Progenitor cell of endocrine pancreas (in vitro differentiated cells): ENCODE results near the gene SCAPER. TPM values are rescaled to one million over a fixed set of nuclear protein-coding genes. Genes with fewer than 3 reads are reported as not detected.

Source experiments
- DNase-seq: peaks from one replicate; pipeline ENCODE4 v3.0.0; 2021; ENCODE audit warnings: low spot score; ENCODE audit not compliant: unreplicated experiment
- H3K27ac Mint-ChIP-seq: 2 replicates; pipeline ENCODE4 v1.8.0; 2021; ENCODE audit warnings: mild to moderate bottlenecking, moderate library complexity, mixed read lengths
- H3K27me3 Mint-ChIP-seq: 2 replicates; pipeline ENCODE4 v1.8.0; 2021; ENCODE audit warnings: mixed read lengths
- H3K36me3 Mint-ChIP-seq: 2 replicates; pipeline ENCODE4 v1.8.0; 2022; ENCODE audit warnings: mixed read lengths; ENCODE audit not compliant: insufficient read depth
- H3K4me1 Mint-ChIP-seq: 2 replicates; pipeline ENCODE4 v1.8.0; 2021; ENCODE audit warnings: low read depth, mixed read lengths
- H3K4me3 Mint-ChIP-seq: 2 replicates; pipeline ENCODE4 v1.8.0; 2021; ENCODE audit warnings: low read depth, mild to moderate bottlenecking, moderate library complexity, mixed read lengths
- H3K9me3 Mint-ChIP-seq: 2 replicates; pipeline ENCODE4 v1.8.0; 2021; ENCODE audit warnings: low read depth, mixed read lengths
- CTCF ChIP-seq: fragments of 200-600 bp; sonication (generic); IDR thresholded peaks from one replicate; pipeline ENCODE4 v1.5.0; 2021; ENCODE audit warnings: antibody characterized with exemption, mild to moderate bottlenecking; ENCODE audit not compliant: unreplicated experiment
- total RNA-seq: library from RNA; stranded (reverse); gene quantifications from 2 replicates; pipeline ENCODE4 v1.2.1, GENCODE V29; 2021

SCAPER gene
- total RNA-seq, 1 donor from 2014 or later: 43.1 TPM

DNA sequence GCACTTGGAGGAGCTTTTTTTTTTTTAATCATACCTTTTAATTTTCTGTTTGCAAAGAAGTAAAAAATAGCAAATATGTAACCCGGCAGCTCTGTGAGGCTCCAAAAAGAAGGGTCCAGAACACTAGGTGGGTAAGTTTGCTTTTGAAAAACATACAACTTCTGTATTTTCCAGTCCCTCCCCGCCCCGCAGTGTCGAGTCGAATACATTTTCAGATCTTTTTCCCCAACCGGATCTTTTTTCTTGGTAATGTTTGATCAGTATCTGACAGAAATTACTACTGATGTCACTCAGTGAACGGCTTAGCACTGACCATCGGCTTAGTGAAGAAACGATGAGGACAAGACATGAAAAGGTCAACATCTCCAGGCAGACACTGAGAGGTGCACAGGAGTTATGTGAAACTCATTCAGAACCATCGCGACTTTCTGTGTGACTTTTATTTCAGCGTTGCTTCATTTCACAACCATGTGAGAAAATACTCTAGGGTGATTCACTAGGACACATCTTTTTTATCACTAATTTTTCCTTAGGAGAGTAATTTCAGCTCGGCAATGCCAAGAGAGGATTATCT, 557.6 kb downstream of the SCAPER start:
- Mint-ChIP-seq H3K4me1 (peaks cover 8% of the 10 kb centered on the region), H3K27me3 (peaks cover 82% of the 10 kb centered on the region), H3K27ac (no peak overlapping the region), H3K9me3 (no peaks in the 10 kb centered on the region), H3K4me3 (peak overlapping the region; percentile 19), H3K36me3 (peaks cover 8% of the 10 kb centered on the region)
- DNase-seq: no peak
- TF ChIP-seq CTCF: no peak

- DNase-seq: peak; percentile 28
- peaks cover 8% of the 10 kb centered on the region for H3K4me1 Mint-ChIP-seq
- H3K27me3 Mint-ChIP-seq: peaks cover 83% of the 10 kb centered on the region
These were observed 558.3 kb downstream of the SCAPER start for GRCh38 chr15:76346669-76347481.

GRCh38 chr15:76345880-76346668, 559.1 kb downstream of the SCAPER start:
- Mint-ChIP-seq H3K27me3 (peaks cover 85% of the 10 kb centered on the region), H3K27ac (no peak overlapping the region), H3K36me3 (peaks cover 6% of the 10 kb centered on the region), H3K4me3 (peak overlapping the region; percentile 14), H3K4me1 (peaks cover 8% of the 10 kb centered on the region), H3K9me3 (no peaks in the 10 kb centered on the region)
- no peak for TF ChIP-seq CTCF
- no peak for DNase-seq

More at GRCh38 chr15:76346669-76347481, 558.3 kb downstream of the SCAPER start:
- no peak for TF ChIP-seq CTCF
- Mint-ChIP-seq H3K9me3 (no peaks in the 10 kb centered on the region), H3K27ac (no peak overlapping the region), H3K4me3 (peak overlapping the region; percentile 44), H3K36me3 (peaks cover 6% of the 10 kb centered on the region)

DNA sequence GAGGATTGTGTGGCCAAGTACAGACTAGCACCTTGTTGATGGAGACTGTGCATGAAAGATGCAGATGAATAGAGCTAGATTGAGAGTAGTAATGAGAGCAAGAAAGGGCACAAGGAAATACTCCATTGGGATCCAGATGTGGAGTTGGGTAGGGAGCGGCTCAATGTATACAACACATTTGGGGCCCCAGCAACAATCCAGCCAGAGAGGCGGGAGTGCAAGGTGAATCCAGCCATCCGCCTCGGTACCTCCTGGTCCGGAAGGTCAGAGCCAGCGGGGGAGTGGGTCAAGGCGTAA, 559.6 kb downstream of the SCAPER start:
- TF ChIP-seq CTCF: no peak
- Mint-ChIP-seq H3K27me3 (peaks cover 85% of the 10 kb centered on the region), H3K4me3 (peak overlapping the region; percentile 14), H3K9me3 (no peaks in the 10 kb centered on the region), H3K4me1 (peaks cover 10% of the 10 kb centered on the region), H3K36me3 (peaks cover 6% of the 10 kb centered on the region), H3K27ac (no peak overlapping the region)
- no peak for DNase-seq

GRCh38 chr15:76344893-76345582, 560.1 kb downstream of the SCAPER start:
- Mint-ChIP-seq H3K27ac (no peak overlapping the region), H3K9me3 (no peaks in the 10 kb centered on the region), H3K27me3 (peaks cover 85% of the 10 kb centered on the region), H3K4me1 (peaks cover 12% of the 10 kb centered on the region), H3K36me3 (peaks cover 4% of the 10 kb centered on the region), H3K4me3 (no peak overlapping the region)
- no peak for TF ChIP-seq CTCF
- DNase-seq: no peak
